DMS114 treated with DMSO at 0.1 percent for 48 hours (cell line): ENCODE measurements around the gene GALNT15.

Experiments
- DNase-seq: peaks from one replicate; lab custom pipeline; 2025; ENCODE audit not compliant: unreplicated experiment; lab: John Stamatoyannopoulos, UW

Gene GALNT15

DNA sequence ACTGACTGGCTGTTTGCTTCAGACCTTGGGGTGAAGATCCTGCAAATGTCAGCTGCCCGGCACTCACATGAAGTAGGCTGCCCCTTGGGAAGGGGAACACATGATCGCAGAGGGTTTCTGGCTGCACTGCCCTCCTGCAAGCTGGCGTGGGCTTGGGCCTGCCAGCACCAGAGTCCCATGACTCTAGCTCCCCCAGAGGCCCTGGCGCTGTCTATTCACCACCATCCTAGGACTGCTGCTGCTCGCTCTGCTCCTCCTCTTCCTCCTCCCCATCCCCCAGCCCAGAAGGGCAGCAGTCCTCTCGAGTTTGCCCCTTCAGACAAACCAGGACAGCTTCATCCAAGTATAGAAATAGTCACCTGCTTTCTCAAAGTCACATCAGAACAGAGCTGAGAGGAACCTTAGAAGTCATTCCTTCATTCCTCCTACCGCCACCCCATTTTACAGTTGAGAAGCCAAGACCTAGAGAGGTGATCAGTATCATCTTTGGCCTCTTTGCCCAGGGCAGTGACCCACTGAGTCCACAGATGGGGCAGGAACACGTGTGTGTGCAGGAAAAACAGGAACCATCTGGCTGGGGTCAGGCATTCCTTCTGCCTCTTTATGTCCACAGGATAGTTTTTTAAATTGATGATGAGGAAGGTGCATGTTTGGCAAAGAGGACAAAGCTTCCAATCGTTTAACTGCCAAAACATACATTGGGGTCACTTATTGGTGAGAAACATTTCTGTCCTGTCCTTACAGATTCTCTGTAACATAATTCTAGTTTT is 77.0 kb downstream of the GALNT15 start:
- DNase-seq = no peak

DNA sequence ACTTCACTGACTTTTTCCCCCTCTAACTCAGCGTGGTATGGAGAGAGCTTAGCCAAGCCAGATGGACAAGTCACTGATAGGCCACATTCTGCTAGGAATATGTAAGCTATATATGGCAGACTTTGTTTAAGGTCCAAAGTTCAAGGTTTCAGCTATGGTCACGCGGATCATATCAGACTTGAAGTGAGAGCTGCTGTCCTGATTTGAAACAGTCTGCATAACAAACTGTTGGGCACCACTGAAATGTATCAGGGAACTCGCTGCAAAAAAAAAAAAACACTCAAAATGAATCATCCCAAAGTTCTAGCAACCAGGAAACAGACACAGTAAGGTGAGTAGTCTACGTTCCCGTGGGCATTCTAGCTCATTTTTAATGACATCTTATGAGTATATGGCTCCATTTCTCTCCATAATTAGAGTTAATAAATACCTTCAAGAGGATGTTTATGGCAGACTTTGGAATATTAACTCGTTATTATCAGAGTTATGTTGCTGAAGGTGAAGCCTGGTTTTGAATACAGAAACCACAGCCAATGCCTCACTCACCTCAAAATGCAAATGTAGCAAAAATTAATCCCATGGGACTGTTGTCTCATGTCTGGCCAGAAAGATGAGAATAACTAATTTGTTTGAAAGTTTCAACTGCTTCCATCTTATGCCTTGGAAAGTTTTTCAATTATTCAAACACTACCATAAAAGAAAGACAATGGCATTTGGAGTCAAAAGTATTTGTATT is 77.9 kb downstream of the GALNT15 start:
- DNase-seq = no peak

DNA sequence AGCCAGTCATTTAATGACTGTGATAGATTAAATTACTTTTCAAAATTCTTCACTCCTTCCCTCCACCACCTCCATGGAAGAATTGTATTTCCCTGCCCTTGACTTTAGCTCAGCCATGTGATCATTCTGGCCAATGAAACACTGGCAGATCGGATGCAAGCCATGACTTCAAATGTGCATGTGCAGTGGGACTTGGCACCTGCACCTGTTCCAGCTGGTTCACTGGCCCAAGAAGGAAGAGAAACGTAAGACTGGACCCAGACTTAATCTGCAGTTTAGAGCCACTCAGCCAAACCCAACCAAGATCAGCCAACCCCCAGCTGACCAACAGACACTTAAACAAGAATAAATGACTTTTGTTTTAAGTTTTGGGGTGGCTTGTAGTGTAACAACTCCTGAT is 78.5 kb downstream of the GALNT15 start:
- DNase-seq = no peak

DNA sequence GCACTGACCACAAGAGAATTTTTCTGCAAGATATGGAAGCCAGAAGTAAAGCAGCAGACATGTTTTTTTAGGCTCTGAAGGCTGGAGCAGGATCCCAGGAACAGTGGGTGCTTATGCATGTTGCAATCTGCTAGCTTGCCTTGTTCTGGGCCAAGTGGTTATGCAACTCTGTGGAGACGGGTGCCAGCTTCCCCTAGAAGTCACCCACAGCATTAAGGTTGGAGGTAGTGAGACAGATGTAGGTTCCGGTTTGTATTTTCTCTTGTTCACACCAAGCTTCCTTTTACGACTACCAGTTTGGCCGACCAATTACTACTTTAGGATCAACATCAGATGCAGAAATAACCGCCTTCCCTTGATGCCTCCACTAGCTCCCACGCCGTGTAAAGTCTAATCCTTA is 79.1 kb downstream of the GALNT15 start:
- no peak for DNase-seq

DNA sequence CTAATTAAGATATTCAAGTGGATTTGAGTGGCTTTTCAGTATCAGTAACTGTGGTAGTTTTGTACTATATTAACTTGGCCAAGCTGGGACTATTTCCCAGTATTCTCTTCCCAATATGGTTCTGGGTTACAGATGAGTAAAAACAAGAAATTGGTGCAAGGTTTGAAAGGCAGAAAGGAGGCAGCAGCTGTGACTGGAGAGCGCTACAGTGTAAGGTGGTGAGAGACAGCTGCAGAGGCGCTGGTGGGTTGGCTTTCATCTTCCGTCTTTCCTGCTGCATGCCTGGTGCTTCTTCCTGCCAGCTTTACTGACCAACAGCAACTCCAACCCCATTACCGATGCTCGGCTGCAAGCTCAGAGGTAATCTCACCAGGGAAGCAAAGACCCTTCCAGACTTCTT is 80.4 kb downstream of the GALNT15 start:
- DNase-seq = no peak

DNA sequence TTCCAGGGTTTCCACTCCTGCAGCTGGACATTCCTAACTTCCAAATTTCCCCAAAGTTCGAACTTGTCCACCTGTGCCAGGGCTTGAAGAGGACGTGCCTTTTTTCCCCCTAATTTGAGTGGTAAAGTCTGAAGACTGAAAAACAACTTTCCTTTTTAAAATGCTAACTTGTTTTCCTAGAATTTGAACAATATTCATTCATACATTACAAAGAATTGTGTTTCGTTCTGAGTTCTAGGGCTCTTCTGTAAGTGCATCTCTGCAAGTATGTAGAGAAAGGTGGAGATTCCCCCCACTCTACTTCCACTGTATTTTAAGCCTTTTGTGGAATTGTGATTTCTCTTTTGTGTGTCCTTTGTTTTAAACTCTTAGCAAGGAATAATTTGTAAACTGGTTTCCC is 80.8 kb downstream of the GALNT15 start:
- DNase-seq = no peak

DNA sequence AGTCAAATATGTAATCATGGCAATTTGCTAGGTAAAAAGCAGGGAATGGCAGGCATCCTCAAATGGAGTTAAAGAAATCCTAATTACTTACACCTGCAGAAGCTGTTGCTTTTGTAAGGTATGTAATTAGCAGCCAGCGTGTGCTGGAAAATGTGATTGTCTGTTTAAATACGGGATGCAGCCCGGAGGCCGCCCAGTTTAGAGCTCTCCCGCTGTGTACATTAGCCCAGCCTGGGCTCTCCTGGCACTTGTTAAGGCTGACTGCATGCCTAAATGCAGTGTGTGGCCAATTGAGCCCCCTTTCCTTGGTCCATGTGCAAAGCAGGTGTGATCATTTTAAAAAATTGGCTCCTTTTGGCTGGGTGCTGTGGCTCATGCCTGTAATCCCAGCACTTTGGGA is 81.2 kb downstream of the GALNT15 start:
- no peak for DNase-seq

DNA sequence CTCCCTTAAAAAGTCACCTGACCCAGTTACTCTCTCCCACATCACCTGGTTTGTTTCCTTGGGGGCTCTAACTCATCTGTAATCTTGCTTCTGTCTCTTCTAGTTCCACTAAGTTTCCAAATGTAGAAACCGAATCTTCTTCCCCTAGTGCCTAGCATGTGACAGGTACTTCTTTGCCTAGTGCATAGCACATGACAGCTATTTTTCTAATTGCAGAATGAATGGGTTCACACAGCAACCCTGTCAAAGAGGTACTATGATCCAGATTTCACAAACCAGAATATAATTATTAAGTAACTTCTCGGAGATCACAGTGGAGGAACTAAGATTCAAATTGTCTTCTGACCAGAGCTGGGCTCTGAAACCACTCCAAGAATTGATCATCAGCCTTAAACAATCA is 82.8 kb downstream of the GALNT15 start:
- no peak for DNase-seq

DNA sequence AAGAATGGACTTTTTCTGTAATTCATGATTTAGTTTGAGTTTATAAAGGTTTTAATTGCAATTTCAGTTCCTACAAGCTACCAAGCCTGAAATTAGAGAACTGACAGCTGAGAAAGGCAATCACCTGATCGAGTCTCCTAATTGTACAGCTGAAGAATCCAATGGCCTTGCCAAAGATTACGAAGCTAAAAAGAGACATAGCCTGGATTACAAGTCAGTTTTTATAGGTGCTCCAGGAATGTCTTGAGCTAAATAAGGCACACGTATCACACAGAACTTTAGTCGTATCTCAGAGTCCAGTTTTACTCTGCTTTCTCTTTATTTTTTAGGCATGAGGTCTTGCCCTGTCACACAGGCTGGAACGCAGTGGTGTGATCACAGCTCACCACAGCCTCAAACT is 83.7 kb downstream of the GALNT15 start:
- no peak for DNase-seq

DNA sequence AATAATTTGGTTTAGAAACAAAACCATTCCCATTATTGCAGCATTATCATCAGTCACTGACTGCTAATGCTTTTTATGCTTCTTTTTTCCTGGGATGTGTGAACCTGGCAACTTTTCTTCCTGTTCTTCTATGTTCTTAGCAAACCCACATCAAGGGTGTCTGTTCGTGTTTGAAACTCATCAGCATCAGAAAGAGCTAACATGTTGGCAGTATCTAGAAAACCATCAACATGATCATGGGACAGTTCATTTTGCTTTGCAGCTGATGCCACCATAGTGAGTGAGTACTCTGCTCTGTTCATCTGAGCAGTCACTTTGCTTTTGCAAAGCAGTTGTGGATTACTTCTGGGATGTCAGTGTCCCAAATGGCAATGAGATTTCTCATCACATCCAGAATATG is 84.4 kb downstream of the GALNT15 start:
- no peak for DNase-seq

DNA sequence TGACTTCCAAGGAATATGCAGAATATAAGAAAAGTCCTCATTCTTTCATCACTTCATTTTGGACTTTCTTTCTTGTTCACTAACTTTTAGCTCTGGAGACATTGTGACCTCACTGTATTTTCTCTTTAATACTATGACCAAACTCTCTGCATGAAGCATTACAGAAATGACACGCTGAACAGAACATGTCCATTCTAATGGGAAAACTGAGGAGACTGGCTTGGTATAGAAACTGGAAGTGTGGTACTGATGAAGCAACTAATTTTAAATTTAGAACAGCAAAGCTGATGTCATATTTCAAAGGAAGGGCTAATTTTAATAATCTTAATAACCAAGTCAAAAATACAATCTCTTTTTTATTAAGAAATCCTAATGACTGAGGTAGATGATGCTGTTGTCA is 85.6 kb downstream of the GALNT15 start:
- no peak for DNase-seq

DNA sequence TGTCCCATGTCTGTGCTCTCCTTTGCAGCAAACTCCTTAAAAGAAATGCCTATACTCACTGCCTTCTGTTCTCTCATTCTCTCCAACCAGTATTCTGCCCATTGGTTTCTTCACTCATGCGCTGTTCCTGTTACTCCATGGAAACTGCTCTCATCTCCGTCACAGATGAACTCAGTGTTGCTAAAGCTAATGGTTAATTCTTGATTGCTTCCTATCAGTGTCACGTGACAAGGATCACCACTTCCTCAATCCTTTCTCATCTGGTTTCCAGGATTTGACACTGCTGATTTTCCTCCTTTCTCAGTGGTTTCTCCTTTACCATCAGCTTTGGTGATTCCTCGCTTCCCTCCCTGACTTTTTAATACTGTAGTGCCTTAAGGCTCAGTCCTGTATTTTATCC is 87.7 kb downstream of the GALNT15 start:
- DNase-seq = no peak

DNA sequence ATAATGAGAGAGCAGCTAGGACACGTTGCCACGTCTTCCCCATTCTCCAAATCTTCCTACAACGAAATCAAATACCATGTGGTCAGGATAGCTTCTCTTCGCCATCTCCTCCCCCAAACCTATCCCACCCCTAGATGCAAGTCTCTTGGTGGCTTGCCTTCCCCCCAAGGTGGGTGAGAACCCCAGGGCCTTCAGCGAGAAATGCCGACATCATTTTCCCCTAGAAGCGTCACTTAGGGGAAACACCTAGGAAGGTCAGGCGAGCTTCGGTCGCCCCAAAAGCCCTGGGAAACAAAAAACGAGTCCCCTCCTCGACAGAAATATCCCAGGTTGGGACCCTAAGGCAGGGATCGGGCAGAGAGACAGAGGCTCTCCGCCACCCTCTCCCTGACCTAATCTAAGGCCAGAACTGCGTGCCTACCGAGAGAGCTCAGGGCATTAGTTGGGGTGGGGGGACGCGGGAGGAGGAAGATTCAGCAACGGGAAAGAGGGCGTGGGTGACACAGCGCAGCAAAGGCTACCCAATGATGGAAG is 89.8 kb downstream of the GALNT15 start:
- DNase-seq = no peak

DNA sequence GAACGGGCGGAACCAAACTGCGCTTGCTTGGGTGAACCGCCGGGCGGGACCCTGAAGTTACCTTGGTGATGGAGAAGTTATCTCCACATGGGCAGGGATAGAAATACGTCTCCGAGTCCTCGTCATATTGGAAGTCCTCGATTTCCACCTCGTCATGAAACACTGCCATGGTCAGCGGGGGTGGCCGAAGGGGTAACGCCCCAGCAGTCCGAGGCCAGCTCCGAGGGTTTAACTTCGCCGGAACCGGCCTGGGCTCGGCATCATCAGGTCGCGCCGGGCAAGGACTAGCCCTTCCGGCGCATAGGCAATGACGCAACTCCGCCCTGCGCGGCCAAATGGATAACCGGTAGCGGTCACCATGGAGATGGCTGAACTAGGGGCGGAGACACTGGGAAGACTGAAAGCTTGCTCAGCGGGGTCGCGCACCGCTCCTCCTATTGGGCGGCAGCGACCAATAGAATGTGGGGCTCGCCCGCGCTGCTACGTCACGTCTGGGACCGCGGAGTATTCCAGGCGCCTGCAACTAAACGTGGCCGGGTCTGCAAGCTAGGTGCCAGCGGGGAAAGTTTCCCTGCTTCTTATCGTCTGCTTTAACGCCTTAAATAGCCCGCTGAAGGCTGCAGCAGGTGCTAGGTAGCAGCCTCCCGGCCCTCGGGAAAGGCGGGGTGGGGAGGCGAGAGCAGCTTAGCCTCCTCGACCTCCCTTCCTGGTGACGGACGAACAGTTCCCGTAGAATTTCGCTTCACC is 90.4 kb downstream of the GALNT15 start, which contains the start of the genes DPH3 and OXNAD1:
Gene DPH3, minus strand, starts transcription at position 236 of the 747 bp plus-strand sequence. Its CDS starts 67 bp downstream, at position 169.
Gene OXNAD1, plus strand, starts transcription at position 505 of the 747 bp plus-strand sequence. CDS start 5,741 bp downstream, outside the sequence.
- peak; percentile 95 for DNase-seq

DNA sequence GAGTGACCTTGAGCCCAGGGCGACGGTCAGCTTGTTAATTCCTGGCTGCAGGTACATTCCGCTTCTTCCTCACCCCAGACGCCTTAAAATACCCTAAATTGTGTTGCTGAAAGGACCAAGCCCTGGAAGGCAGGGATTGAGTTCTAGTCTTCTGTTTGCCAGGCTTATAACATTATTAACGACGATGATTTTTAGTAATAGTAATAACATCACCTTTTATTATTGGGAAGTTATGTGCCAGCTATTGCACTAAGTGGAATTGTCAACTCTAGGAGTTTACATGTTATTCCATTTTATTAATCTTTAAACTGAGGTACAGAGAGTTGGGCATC is 90.9 kb downstream of the GALNT15 start:
- DNase-seq = no peak

DNA sequence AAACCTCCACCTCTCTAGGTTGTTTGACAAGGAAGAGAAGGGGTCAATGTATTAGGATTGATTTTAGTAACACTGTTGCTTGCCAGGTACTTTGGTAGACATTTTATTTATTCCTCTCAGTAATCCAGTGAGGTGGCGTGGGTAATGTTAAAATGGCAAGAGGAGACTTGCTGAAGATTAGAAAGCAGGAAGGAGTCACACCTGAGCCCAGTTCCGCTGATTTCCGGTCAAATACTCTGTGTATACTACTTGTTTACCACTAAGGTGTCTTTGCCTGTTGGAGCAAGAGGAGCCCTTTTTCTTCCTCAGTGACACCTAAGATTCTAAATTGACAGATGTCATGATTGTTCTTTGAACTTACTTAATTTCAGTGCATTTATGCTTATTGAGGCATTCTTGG is 92.2 kb downstream of the GALNT15 start:
- DNase-seq = no peak

DNA sequence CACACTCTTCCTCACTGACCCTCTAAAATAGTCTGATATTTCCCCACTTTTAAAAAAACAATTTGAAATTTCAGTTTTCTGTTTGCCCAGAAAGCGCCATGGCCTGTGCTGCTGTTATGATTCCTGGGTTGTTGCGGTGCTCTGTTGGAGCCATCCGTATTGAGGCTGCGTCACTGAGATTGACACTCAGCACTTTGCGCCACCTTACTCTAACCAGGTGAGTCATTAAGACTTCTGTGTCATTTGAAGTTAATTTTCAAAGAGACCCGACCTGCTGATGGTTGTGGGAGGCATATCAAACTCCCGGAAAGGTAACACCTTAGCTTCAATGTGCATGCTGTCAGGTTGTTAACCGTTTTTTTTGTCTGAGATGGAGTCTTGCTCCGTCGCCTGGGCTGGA is 96.4 kb downstream of the GALNT15 start:
- DNase-seq = no peak

DNA sequence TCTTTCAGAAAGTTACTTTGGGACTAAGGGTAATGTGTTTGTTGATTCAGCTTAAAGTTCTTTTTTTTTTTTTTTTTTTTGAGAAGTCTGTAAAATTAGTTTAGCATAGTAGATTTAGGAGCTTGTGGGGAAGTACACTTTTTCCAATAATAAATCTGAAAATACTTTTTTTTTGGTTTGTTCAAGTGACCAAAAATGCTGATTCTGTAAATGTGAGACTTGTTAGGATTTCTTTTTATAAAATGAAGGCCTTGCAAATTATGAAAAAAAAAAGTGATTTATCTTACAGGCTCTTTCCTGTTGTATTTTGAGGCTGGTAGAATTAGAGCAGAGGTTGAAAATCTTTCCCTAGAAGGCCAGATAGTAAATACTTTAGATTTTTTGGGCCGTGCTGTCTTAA is 98.1 kb downstream of the GALNT15 start:
- DNase-seq = no peak

DNA sequence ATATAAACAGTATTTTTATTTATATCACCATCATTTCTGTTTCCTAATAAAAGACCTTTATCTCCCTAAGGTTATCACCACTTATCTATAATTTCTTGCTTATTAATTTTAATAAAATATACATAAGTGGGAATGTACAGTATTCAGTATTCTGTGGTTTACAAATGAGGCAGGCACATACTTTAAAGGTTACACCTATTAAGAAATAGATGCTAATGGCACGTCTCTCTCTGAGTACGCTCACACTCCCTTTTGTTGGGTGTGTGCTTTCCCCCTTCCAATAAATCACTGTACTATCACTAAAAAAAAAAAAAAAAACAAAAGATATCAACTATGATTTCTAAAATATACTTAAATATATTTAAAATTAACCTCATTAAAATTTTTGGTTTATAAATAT is 99.4 kb downstream of the GALNT15 start:
- no peak for DNase-seq

DNA sequence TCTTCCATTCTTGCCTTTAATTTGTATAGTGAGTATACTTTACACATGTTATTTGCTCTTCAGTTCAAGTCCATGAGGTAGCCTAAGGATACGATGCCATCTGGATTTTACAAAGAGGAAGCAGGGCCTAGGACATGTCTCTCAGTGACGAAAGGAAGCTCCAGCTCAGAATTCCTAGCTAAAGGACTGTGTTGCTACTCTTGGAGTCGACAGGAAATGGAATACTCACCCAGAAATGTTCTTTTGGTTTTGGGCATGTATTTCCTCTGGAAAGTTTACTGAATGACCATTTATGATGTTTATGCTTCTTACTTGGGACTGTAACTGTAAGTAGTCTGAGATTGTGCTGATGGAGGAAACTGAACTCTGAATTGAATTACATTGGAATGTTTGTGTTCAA is 103.0 kb downstream of the GALNT15 start:
- DNase-seq = no peak

DNA sequence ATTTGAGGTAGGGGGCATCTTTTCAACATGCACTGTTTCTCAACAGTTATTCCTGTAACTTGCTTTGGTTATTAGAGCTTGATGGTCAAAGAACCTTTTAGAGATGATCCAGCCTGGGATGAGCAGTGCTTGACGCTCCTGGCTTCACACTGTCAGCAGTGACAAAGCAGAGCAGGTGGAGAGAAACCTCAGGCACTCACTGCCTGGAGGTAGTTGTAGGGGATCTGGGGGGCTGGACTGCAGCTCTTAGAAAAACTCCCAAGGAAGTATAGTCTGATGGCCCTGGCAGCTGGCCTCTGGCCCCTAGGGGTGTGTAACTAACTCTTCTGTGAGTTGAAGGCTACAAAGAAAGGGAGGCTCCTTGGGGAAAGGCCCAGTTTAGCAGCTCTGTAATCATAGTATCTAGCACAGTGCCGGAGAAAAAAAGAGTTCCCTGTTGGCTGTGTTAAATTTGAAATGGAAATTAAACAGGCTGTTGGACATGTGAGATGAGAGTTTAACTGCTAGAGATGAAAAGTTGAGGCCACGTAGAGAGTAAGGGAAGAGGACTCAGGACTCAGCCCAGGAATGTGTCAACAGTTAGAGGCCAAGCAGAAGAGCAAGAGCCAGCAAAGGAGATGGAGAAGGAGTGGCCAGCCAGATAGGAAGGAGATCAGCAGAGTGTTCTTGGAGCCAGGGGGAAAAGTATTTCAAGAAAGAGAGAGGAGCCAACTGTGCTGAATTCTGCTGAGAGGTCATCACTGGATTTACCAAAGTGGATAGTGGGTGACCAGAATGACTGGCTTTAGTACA is 104.7 kb downstream of the GALNT15 start:
- no peak for DNase-seq
